ENCODE results near the gene RFX4. TPM values are rescaled to one million over a fixed set of nuclear protein-coding genes. Genes with fewer than 3 reads are reported as not detected.

The RFX4 gene
- total RNA-seq, 1 experiment from 2014 or later, result not detected

DNA sequence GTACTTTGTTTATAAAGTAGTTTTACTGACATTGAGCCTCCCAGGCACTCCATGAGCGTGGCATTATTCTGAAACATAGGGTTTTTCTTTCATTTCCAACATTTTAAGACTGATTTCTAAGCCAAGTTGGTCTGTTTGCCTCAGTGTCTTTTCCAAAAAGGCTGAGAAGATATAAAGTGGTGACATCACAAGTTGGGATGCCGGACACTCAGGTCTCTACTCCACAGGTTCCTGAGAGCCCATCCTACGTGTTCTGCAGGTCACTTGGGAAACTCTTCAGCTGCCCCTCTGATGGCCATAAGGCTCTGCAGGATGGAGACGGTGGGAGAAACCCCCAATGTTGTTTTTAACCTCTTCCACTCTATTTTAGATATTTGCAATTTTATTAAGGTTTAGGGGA is 6.0 kb downstream of the RFX4 start:
- BruUV-seq (replicated peaks), result no TSS peak
- peaks cover 57% of the 10 kb centered on the region for H3K27me3 ChIP-seq (ENCODE audit: control insufficient read depth, insufficient read depth, low read length)

DNA sequence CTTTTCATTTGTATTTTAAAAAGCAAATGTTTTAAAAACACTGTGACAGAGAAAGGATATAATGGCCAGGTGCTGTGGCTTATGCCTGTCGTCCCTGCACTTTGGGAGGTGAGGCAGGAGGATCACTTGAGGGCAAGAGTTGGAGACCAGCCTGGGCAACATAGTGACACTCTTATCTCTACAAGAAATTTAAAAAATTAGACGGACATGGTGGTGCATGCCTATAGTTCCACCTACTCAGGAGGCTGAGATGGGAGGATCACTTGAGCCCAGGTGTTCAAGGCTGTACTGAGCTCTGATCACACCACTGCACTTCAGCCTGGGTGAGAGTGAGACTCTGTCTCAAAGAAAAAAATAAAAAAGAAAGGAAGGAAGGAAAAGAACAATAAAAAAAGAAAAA is 7.8 kb downstream of the RFX4 start:
- Histone ChIP-seq H3K4me1 (ENCODE audit: control insufficient read depth, insufficient read depth, low read length) (peaks cover 4% of the 10 kb centered on the region; the same call in 1 of the 2 replicates), H3K36me3 (ENCODE audit: control insufficient read depth, insufficient read depth, low read length) (no peaks in the 10 kb centered on the region), H3K27me3 (ENCODE audit: control insufficient read depth, insufficient read depth, low read length) (peaks cover 45% of the 10 kb centered on the region), H3K4me3 (ENCODE audit: low read depth in 2 of 2, low read length in 2 of 2) (no peak overlapping the region), H3K27ac (ENCODE audit: low read length) (no peak overlapping the region), H3K9me3 (ENCODE audit: control insufficient read depth, insufficient read depth, low read depth, low read length) (no peaks in the 10 kb centered on the region)
- ChIA-PET POLR2A (no interaction called here), CTCF (no interaction called here)
- BruUV-seq (replicated peaks), result no TSS peak
- intact Hi-C loops (cut with micrococcal nuclease; ENCODE audit: unreplicated experiment), result no loop called here
- TF ChIP-seq SIN3A (IDR thresholded peaks at IDR 0.05; ENCODE audit: borderline replicate concordance, insufficient read depth, low read depth, low read length), result no peak
- TF ChIP-seq TCF7L2 (IDR thresholded peaks at IDR 0.05; ENCODE audit: low read depth, low read length), result no peak
- TF ChIP-seq, protein P1, sequence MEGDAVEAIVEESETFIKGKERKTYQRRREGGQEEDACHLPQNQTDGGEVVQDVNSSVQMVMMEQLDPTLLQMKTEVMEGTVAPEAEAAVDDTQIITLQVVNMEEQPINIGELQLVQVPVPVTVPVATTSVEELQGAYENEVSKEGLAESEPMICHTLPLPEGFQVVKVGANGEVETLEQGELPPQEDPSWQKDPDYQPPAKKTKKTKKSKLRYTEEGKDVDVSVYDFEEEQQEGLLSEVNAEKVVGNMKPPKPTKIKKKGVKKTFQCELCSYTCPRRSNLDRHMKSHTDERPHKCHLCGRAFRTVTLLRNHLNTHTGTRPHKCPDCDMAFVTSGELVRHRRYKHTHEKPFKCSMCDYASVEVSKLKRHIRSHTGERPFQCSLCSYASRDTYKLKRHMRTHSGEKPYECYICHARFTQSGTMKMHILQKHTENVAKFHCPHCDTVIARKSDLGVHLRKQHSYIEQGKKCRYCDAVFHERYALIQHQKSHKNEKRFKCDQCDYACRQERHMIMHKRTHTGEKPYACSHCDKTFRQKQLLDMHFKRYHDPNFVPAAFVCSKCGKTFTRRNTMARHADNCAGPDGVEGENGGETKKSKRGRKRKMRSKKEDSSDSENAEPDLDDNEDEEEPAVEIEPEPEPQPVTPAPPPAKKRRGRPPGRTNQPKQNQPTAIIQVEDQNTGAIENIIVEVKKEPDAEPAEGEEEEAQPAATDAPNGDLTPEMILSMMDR (IDR thresholded peaks at IDR 0.05), result no peak
- no peak for TF ChIP-seq POLR2AphosphoS5 (IDR thresholded peaks at IDR 0.05; ENCODE audit: low read depth, low read length)
- TF ChIP-seq, protein P2, sequence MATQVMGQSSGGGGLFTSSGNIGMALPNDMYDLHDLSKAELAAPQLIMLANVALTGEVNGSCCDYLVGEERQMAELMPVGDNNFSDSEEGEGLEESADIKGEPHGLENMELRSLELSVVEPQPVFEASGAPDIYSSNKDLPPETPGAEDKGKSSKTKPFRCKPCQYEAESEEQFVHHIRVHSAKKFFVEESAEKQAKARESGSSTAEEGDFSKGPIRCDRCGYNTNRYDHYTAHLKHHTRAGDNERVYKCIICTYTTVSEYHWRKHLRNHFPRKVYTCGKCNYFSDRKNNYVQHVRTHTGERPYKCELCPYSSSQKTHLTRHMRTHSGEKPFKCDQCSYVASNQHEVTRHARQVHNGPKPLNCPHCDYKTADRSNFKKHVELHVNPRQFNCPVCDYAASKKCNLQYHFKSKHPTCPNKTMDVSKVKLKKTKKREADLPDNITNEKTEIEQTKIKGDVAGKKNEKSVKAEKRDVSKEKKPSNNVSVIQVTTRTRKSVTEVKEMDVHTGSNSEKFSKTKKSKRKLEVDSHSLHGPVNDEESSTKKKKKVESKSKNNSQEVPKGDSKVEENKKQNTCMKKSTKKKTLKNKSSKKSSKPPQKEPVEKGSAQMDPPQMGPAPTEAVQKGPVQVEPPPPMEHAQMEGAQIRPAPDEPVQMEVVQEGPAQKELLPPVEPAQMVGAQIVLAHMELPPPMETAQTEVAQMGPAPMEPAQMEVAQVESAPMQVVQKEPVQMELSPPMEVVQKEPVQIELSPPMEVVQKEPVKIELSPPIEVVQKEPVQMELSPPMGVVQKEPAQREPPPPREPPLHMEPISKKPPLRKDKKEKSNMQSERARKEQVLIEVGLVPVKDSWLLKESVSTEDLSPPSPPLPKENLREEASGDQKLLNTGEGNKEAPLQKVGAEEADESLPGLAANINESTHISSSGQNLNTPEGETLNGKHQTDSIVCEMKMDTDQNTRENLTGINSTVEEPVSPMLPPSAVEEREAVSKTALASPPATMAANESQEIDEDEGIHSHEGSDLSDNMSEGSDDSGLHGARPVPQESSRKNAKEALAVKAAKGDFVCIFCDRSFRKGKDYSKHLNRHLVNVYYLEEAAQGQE (IDR thresholded peaks at IDR 0.05; ENCODE audit: insufficient read depth in 1 of 2, low read depth in 2 of 2, low read length in 1 of 2), result no peak
- DNase-seq (ENCODE audit: low read depth, low spot score), result no peak
- in situ Hi-C loops (cut with HindIII; ENCODE audit: low pct_unique_long_range_greater_than_20kb, low sequenced_read_pairs), result no loop called here
- ATAC-seq, result no peak

More for the DNA sequence above, 6.0 kb downstream of the RFX4 start:
- H3K4me1 ChIP-seq (ENCODE audit: control insufficient read depth, insufficient read depth, low read length), result peaks cover 13% of the 10 kb centered on the region
- TF ChIP-seq, protein P2 (IDR thresholded peaks at IDR 0.05; ENCODE audit: insufficient read depth in 1 of 2, low read depth in 2 of 2, low read length in 1 of 2), result no peak
- TF ChIP-seq TCF7L2 (IDR thresholded peaks at IDR 0.05; ENCODE audit: low read depth, low read length) (no peak), SIN3A (IDR thresholded peaks at IDR 0.05; ENCODE audit: borderline replicate concordance, insufficient read depth, low read depth, low read length) (no peak), POLR2AphosphoS5 (IDR thresholded peaks at IDR 0.05; ENCODE audit: low read depth, low read length) (no peak)
- TF ChIP-seq, protein P1 (IDR thresholded peaks at IDR 0.05), result no peak
- DNase-seq (ENCODE audit: low read depth, low spot score), result no peak
- CTCF ChIA-PET, result no interaction called here
- H3K4me3 ChIP-seq (ENCODE audit: low read depth in 2 of 2, low read length in 2 of 2), result no peak overlapping the region
- intact Hi-C loops (cut with micrococcal nuclease; ENCODE audit: unreplicated experiment) (loop anchor here (10.0 kb wide), 1 partner anchor 204 kb away; no protein-coding TSS in a partner anchor), in situ Hi-C loops (cut with HindIII; ENCODE audit: low pct_unique_long_range_greater_than_20kb, low sequenced_read_pairs) (no loop called here)
- H3K36me3 ChIP-seq (ENCODE audit: control insufficient read depth, insufficient read depth, low read length), result no peaks in the 10 kb centered on the region
- no peak for ATAC-seq
- H3K9me3 ChIP-seq (ENCODE audit: control insufficient read depth, insufficient read depth, low read depth, low read length), result no peaks in the 10 kb centered on the region
- no peak overlapping the region for H3K27ac ChIP-seq (ENCODE audit: low read length)
- POLR2A ChIA-PET, result no interaction called here

All from Panc1 (cell line).